ENCODE measurements around the gene DSCAM. TPM values are rescaled to one million over a fixed set of nuclear protein-coding genes. Genes with fewer than 3 reads are reported as not detected.

Gene DSCAM
- total and polyA plus RNA-seq, 2 experiments from 2014 or later: 0.07 TPM; not detected in 1

DNA sequence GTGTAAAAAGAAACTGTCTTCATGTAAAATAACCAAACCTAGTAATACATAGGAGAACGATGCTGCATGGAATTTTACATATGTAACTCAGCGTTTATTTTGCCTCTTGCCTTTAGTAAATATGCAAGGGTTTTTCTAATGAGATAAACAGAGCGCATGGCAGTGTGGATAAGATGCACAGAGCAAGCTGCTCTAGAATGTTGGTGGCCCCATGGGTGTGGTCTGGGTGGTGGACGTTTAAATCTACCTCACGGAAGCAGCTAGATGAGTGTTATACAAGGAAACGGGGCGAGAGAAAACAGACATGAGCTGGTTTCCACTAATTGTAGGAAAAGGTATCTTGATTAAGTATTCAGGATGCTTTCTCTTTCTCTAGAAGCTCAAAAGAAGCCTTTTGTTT lies 205.9 kb downstream of the DSCAM start (continued):
- TF ChIP-seq ZNF462 (CRISPR knock-in tag; IDR thresholded peaks at IDR 0.05) (no peak), ZNF114 (CRISPR knock-in tag; IDR thresholded peaks at IDR 0.05) (no peak), ZNF331 (CRISPR knock-in tag; IDR thresholded peaks at IDR 0.05; ENCODE audit: low read depth) (no peak), CREB1 (CRISPR knock-in tag; IDR thresholded peaks at IDR 0.05; ENCODE audit: low read depth) (no peak)

DNA sequence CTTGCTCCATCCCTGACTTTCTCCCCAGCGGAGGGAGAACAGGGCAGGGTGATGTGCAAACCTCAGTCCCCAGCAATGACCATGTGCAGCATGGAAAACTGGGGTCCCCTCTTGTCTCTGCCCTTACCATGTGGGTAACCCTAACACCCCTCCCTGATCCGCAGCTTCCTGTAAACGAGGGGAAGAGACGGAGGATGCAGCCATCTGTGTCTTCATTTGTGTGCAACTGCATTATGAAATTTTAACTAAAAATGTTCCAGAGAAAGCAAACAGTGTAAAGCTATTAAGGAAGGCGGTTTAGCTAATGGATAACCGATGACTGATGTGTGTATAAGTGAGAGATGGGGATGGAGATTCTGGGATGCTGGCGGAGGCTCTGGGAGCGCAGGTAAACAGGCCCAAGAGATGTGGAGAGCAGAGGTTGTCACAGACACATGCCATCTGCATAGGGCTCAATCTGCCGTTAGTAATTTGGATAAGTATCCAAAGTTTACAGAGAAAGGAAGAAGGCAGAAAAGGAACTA lies 206.6 kb downstream of the DSCAM start:
- no peak overlapping the region for H3K27ac Mint-ChIP-seq
- H3K4me3 Mint-ChIP-seq: no peak overlapping the region
- TF ChIP-seq ZNF331 (CRISPR knock-in tag; IDR thresholded peaks at IDR 0.05; ENCODE audit: low read depth) (no peak), JUNB (IDR thresholded peaks at IDR 0.05; ENCODE audit: unreplicated experiment) (no peak), NANOG (IDR thresholded peaks at IDR 0.05; ENCODE audit: borderline replicate concordance) (no peak), STAT1 (IDR thresholded peaks at IDR 0.05; ENCODE audit: unreplicated experiment) (no peak)
- Histone ChIP-seq H3K4me2 (no peak overlapping the region), H3K9me2 (ENCODE audit: insufficient read depth) (no peaks in the 10 kb centered on the region; the same call in 1 of the 2 replicates), H3K27me3 (ENCODE audit: insufficient read depth) (no peaks in the 10 kb centered on the region), H3K4me1 (ENCODE audit: insufficient read depth) (no peaks in the 10 kb centered on the region), H2AFZ (no peak overlapping the region), H3K27ac (ENCODE audit: low read depth) (no peak overlapping the region), H3K79me2 (replicated peaks; ENCODE audit: insufficient read depth) (no peaks in the 10 kb centered on the region), H4K20me1 (replicated peaks; ENCODE audit: insufficient read depth) (no peaks in the 10 kb centered on the region), H3F3A (replicated peaks; ENCODE audit: low read depth) (no peaks in the 10 kb centered on the region), H3K4me3 (no peak overlapping the region), H3K36me3 (ENCODE audit: insufficient read depth) (no peaks in the 10 kb centered on the region)
- H3K36me3 Mint-ChIP-seq (ENCODE audit: low read depth): peaks cover 12% of the 10 kb centered on the region; the same call in 2 of the 3 replicates
- peaks cover 5% of the 10 kb centered on the region for H3K27me3 Mint-ChIP-seq (ENCODE audit: insufficient read depth, low read depth, poor library complexity)
- no peak for ATAC-seq
- no peaks in the 10 kb centered on the region for H3K4me1 Mint-ChIP-seq
- peaks cover 86% of the 10 kb centered on the region for H3K9me3 Mint-ChIP-seq
- DNase-seq (ENCODE audit: low spot score): no peak

Data from GM23338 (cell line).